ENCODE results near the gene FAM90A1.
"Not testable (repeated sequence)": the region's sequence is repeated elsewhere in the genome, so short reads cannot be mapped to it uniquely, and the experiment has no call there.

DNA sequence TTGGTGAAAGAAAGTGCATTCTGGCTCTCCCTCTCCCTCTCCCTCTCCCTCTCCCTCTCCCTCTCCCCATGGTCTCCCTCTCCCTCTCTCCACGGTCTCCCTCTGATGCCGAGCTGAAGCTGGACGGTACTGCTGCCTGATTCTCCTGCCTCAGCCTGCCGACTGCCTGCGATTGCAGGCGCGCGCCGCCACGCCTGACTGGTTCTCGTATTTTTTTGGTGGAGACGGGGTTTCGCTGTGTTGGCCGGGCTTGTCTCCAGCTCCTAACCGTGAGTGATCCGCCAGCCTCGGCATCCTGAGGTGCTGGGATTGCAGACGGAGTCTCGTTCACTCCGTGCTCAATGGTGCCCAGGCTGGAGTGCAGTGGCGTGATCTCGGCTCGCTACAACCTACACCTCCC lies 44.1 kb downstream of the FAM90A1 start:
- TF ChIP-seq, protein P1, sequence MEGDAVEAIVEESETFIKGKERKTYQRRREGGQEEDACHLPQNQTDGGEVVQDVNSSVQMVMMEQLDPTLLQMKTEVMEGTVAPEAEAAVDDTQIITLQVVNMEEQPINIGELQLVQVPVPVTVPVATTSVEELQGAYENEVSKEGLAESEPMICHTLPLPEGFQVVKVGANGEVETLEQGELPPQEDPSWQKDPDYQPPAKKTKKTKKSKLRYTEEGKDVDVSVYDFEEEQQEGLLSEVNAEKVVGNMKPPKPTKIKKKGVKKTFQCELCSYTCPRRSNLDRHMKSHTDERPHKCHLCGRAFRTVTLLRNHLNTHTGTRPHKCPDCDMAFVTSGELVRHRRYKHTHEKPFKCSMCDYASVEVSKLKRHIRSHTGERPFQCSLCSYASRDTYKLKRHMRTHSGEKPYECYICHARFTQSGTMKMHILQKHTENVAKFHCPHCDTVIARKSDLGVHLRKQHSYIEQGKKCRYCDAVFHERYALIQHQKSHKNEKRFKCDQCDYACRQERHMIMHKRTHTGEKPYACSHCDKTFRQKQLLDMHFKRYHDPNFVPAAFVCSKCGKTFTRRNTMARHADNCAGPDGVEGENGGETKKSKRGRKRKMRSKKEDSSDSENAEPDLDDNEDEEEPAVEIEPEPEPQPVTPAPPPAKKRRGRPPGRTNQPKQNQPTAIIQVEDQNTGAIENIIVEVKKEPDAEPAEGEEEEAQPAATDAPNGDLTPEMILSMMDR (conservative IDR thresholded peaks at IDR 0.05 in 1 of 2, IDR thresholded peaks at IDR 0.05 in 1 of 2; ENCODE audit: extremely low read depth in 1 of 2, insufficient read depth in 1 of 2, low read depth in 1 of 2, low read length in 2 of 2): not testable (repeated sequence)
- TF ChIP-seq EZH2 (IDR thresholded peaks at IDR 0.05; ENCODE audit: borderline replicate concordance, low read length): not testable (repeated sequence)
